Measurements from ENCODE around the gene TECPR2.

- TF ChIP-seq CTCF (IDR thresholded peaks at IDR 0.05 in 8 of 11, conservative IDR thresholded peaks at IDR 0.05 in 3 of 11) = no peak
- TF ChIP-seq POLR2AphosphoS5 (IDR thresholded peaks at IDR 0.05) = no peak
- no peak for TF ChIP-seq POLR2A (IDR thresholded peaks at IDR 0.05)
These were observed 182.2 kb downstream of the TECPR2 start for GRCh38 chr14:102544747-102545460.

Data from spleen (tissue), 7 donors.